Measurements from ENCODE around the gene OLA1. TPM values are rescaled to one million over a fixed set of nuclear protein-coding genes. Genes with fewer than 3 reads are reported as not detected.

Gene OLA1
- total and polyA plus RNA-seq, 9 of the 15 experiments (the other 6 are each of a cell fraction or from before 2014, with no cell fraction given), result 208 to 353 (median 225) TPM

DNA sequence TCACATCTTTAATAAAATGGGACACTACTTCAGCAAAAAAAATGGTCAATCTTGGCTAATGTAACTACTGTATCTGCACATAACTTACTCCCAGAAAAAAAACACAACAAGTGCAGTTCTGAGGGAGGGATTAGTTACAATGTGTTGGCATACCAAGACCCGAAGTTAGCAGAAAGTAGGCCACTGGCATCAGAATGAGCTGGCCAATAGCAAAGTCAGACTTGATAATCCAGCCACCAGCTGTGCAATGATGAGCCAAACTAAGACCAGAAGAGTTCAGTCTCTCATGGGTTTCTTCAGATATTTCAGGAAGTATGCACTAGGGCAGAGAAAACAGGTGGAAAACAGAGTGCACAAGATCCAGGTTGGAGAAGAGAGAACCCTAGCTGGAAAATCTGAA lies 65.3 kb downstream of the OLA1 start (continued):
- TF ChIP-seq, protein P1, sequence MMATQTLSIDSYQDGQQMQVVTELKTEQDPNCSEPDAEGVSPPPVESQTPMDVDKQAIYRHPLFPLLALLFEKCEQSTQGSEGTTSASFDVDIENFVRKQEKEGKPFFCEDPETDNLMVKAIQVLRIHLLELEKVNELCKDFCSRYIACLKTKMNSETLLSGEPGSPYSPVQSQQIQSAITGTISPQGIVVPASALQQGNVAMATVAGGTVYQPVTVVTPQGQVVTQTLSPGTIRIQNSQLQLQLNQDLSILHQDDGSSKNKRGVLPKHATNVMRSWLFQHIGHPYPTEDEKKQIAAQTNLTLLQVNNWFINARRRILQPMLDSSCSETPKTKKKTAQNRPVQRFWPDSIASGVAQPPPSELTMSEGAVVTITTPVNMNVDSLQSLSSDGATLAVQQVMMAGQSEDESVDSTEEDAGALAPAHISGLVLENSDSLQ (IDR thresholded peaks at IDR 0.05), result no peak
- no peak for TF ChIP-seq HDAC8 (tag; IDR thresholded peaks at IDR 0.05)

DNA sequence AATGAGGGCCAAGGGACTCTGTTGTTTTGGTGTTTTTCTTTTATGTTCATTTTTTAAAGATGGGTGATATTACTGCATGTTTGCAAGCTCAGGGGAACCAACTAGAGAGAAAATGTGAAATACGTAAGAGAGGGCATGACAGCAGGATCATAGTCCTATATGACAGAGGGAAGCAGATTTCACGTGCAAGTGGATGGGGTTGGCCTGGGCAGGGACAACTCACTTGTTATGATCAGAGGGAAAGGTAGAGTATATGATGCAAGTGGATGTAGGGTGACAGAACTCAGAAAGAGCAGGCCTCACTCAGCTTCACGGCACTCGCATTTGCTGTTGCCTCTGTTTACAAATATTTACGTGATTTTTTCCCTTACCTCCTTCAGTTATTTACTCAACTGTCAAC lies 67.0 kb downstream of the OLA1 start:
- 82% methylated on average over 5 of the region's 5 CpGs for WGBS (ENCODE audit: insufficient coverage, low coverage, missing lambda C conversion rate)
- in situ Hi-C loops (cut with MboI) (no loop called here), intact Hi-C loops (cut with micrococcal nuclease) (no loop called here)
- ChIA-PET POLR2A (no interaction called here), CTCF (ENCODE audit: low intra/inter-chr PET ratio) (no interaction called here)
- Histone ChIP-seq H3K4me2 (ENCODE audit: insufficient read depth, low read length) (no peak overlapping the region), H3K4me1 (replicated peaks in 1 of 2; ENCODE audit: control insufficient read depth in 2 of 2, insufficient read depth in 2 of 2, low read length in 2 of 2) (peaks cover 0 to 9% of the 10 kb centered on the region in 2 experiments; a peak in 2 of 5 replicates), H3K27me3 (ENCODE audit: control insufficient read depth in 2 of 2, insufficient read depth in 2 of 2, low read length in 2 of 2) (no peaks in the 10 kb centered on the region), H3K27ac (ENCODE audit: extremely low read depth, low read depth, low read length) (no peak overlapping the region), H3K9me1 (ENCODE audit: control insufficient read depth, insufficient read depth, low read length) (no peaks in the 10 kb centered on the region), H3K36me3 (ENCODE audit: control insufficient read depth, insufficient read depth, low read length) (peaks cover 16% of the 10 kb centered on the region), H2AFZ (ENCODE audit: low read depth, low read length) (no peak overlapping the region), H3K9ac (ENCODE audit: insufficient read depth in 1 of 2, low read depth in 2 of 2, low read length in 2 of 2) (no peak overlapping the region), H4K20me1 (replicated peaks; ENCODE audit: control insufficient read depth, insufficient read depth, low read length) (no peaks in the 10 kb centered on the region; the same call in none of the 2 replicates), H3K9me3 (replicated peaks; ENCODE audit: control insufficient read depth, insufficient read depth, low read depth, low read length) (no peaks in the 10 kb centered on the region), H3K79me2 (ENCODE audit: control insufficient read depth, insufficient read depth, low read length) (peaks cover 76% of the 10 kb centered on the region), H3K4me3 (no peak overlapping the region)
- DNase-seq (ENCODE audit: extremely low read depth in 1 of 4, low spot score in 3 of 4) (no peak), ATAC-seq (peak; percentile 60), FAIRE-seq (no peak)
- BruUV-seq (replicated peaks), result no TSS peak
- TF ChIP-seq, protein P2, sequence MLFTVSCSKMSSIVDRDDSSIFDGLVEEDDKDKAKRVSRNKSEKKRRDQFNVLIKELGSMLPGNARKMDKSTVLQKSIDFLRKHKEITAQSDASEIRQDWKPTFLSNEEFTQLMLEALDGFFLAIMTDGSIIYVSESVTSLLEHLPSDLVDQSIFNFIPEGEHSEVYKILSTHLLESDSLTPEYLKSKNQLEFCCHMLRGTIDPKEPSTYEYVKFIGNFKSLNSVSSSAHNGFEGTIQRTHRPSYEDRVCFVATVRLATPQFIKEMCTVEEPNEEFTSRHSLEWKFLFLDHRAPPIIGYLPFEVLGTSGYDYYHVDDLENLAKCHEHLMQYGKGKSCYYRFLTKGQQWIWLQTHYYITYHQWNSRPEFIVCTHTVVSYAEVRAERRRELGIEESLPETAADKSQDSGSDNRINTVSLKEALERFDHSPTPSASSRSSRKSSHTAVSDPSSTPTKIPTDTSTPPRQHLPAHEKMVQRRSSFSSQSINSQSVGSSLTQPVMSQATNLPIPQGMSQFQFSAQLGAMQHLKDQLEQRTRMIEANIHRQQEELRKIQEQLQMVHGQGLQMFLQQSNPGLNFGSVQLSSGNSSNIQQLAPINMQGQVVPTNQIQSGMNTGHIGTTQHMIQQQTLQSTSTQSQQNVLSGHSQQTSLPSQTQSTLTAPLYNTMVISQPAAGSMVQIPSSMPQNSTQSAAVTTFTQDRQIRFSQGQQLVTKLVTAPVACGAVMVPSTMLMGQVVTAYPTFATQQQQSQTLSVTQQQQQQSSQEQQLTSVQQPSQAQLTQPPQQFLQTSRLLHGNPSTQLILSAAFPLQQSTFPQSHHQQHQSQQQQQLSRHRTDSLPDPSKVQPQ (CRISPR knock-in tag; IDR thresholded peaks at IDR 0.05; ENCODE audit: borderline replicate concordance), result no peak
- no peak for TF ChIP-seq TAF9B (IDR thresholded peaks at IDR 0.05; ENCODE audit: partially characterized antibody)
- no peak for TF ChIP-seq RBM34 (IDR thresholded peaks at IDR 0.05; ENCODE audit: borderline replicate concordance, insufficient read depth, low read length)
- TF ChIP-seq, protein P3, sequence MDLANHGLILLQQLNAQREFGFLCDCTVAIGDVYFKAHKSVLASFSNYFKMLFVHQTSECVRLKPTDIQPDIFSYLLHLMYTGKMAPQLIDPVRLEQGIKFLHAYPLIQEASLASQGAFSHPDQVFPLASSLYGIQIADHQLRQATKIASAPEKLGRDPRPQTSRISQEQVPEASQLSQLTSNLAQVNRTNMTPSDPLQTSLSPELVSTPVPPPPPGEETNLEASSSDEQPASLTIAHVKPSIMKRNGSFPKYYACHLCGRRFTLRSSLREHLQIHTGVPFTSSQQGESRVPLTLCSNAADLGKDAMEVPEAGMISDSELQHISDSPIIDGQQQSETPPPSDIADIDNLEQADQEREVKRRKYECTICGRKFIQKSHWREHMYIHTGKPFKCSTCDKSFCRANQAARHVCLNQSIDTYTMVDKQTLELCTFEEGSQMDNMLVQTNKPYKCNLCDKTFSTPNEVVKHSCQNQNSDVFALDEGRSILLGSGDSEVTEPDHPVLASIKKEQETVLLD (IDR thresholded peaks at IDR 0.05), result no peak
- TF ChIP-seq BCL6 (CRISPR knock-in tag; IDR thresholded peaks at IDR 0.05), result no peak
- TF ChIP-seq MAFF (IDR thresholded peaks at IDR 0.05; ENCODE audit: low read length), result no peak
- TF ChIP-seq PHTF2 (CRISPR knock-in tag; IDR thresholded peaks at IDR 0.05), result no peak
- no peak for TF ChIP-seq SAFB2 (IDR thresholded peaks at IDR 0.05; ENCODE audit: borderline replicate concordance, low read depth, low read length, severe bottlenecking)
- TF ChIP-seq ZNF121 (CRISPR knock-in tag; conservative IDR thresholded peaks at IDR 0.05), result no peak
- TF ChIP-seq, protein P4, sequence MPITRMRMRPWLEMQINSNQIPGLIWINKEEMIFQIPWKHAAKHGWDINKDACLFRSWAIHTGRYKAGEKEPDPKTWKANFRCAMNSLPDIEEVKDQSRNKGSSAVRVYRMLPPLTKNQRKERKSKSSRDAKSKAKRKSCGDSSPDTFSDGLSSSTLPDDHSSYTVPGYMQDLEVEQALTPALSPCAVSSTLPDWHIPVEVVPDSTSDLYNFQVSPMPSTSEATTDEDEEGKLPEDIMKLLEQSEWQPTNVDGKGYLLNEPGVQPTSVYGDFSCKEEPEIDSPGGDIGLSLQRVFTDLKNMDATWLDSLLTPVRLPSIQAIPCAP (CRISPR knock-in tag; IDR thresholded peaks at IDR 0.05; ENCODE audit: borderline replicate concordance), result no peak
- TF ChIP-seq ZNF133 (CRISPR knock-in tag; IDR thresholded peaks at IDR 0.05), result no peak
- no peak for TF ChIP-seq DACH1 (IDR thresholded peaks at IDR 0.05; ENCODE audit: partially characterized antibody)
- TF ChIP-seq, protein P5, sequence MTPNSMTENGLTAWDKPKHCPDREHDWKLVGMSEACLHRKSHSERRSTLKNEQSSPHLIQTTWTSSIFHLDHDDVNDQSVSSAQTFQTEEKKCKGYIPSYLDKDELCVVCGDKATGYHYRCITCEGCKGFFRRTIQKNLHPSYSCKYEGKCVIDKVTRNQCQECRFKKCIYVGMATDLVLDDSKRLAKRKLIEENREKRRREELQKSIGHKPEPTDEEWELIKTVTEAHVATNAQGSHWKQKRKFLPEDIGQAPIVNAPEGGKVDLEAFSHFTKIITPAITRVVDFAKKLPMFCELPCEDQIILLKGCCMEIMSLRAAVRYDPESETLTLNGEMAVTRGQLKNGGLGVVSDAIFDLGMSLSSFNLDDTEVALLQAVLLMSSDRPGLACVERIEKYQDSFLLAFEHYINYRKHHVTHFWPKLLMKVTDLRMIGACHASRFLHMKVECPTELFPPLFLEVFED (CRISPR knock-in tag; conservative IDR thresholded peaks at IDR 0.05), result no peak

Data from K562 (cell line).